H54 (cell line): ENCODE results near the gene SWSAP1.

ENCODE experiments used
- DNase-seq: peaks from one replicate; pipeline ENCODE4 v3.0.0; 2011; ENCODE audit warnings: low spot score, mixed read lengths; ENCODE audit not compliant: insufficient read length
- FAIRE-seq: peaks from 3 replicates; lab custom pipeline; 2011; peaks lifted over from hg19 to GRCh38; lab: Jason Lieb, UNC
- POLR2A ChIP-seq: IDR thresholded peaks from 2 replicates; pipeline ENCODE4 v1.6.1; 2011; ENCODE audit warnings: low read depth, mild to moderate bottlenecking, low read length

SWSAP1 gene

DNA sequence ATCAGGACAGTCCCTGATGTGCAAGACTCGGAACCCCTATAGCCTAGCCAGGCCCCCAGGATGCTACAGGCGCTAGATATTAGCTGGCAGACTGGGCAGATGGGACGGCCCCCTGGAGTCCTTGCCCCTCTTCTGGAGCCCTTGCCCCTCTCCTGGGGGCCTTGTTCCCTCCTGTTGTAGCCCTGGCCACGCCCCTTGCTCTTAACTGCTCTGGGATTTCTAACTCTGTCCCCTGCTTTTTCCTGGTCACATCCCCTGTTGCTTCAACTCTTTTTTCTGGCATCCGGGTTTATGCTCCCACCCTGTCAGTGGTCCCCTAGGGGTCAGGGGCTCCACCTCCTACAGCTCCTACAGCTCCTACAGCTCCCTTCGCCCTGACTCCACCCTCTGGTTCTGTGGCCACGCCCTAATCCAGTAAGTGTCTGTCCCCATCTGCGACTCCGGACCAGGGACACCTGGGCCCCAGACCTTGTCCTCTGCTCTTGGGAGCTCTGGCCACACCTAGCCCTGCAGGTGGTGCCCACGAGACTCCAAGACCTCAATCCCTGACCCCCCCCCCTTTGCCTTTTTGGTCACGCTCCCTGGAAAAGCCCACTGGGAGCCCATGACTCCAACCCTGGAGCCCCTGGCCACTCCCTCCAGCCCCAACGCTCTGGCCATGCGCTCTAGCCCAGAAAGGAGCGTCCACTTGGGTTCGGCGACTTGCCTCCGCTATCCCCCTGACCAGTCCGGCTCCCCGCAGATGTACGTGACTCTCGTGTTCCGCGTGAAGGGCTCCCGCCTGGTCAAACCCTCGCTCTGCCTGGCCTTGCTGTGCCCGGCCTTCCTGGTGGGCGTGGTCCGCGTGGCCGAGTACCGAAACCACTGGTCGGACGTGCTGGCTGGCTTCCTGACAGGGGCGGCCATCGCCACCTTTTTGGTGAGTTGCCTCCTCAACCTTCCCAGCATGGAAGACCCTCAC, 12.4 kb upstream of the SWSAP1 start:
- TF ChIP-seq POLR2A = no peak
- DNase-seq (no peak), FAIRE-seq (no peak)

DNA sequence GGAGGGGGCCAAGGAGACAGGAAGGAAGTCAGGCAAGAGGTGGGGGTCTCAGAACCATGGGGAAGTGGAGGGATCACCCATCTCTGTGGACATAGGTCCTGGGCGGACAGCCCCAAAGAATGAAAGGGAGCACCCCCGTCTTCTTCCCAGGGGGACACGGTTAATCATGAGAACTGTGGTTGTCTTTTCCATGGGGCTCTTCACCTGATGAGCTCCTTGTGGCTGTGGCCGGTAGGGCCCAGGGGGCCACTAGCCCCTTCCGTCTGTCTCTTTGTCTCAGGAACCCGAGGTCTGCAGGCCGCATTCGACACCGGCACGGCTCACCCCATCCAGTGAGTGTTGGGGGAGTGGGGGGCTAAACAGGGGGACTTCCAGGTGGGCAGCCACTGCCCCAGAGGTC, 10.6 kb upstream of the SWSAP1 start:
- no peak for FAIRE-seq
- no peak for DNase-seq
- no peak for TF ChIP-seq POLR2A

DNA sequence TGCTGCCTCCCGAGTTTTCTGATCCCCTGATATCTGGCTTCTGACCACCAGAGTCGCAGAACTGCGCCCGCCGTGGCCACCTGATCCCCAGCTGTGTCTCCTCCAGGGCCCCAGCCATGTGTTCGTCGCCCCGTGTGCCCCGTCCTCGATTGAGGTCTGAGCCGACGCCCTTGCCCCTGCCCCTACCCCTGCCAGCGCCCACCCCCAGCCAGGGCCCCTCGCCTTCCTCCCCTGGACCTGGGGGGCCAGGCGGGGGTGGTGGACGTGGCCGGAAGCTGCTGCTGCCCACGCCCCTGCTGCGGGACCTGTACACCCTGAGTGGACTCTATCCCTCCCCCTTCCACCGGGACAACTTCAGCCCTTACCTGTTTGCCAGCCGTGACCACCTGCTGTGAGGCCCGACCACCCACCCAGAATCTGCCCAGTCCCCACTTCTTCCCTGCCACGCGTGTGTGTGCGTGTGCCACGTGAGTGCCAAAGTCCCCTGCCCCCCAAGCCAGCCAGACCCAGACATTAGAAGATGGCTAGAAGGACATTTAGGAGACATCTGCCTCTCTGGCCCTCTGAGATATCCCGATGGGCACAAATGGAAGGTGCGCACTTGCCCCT, 10.1 kb upstream of the SWSAP1 start:
- no peak for FAIRE-seq
- no peak for DNase-seq
- TF ChIP-seq POLR2A = no peak

DNA sequence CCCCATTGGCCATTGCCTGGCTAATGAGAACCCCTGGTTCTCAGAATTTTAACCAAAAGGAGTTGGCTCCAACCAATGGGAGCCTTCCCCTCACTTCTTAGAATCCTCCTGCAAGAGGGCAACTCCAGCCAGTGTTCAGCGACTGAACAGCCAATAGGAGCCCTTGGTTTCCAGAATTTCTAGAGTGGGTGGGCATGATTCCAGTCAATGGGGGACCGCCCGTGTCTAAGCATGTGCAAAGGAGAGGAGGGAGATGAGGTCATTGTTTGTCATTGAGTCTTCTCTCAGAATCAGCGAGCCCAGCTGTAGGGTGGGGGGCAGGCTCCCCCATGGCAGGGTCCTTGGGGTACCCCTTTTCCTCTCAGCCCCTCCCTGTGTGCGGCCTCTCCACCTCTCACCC, 9.5 kb upstream of the SWSAP1 start:
- no peak for TF ChIP-seq POLR2A
- DNase-seq (no peak), FAIRE-seq (no peak)

DNA sequence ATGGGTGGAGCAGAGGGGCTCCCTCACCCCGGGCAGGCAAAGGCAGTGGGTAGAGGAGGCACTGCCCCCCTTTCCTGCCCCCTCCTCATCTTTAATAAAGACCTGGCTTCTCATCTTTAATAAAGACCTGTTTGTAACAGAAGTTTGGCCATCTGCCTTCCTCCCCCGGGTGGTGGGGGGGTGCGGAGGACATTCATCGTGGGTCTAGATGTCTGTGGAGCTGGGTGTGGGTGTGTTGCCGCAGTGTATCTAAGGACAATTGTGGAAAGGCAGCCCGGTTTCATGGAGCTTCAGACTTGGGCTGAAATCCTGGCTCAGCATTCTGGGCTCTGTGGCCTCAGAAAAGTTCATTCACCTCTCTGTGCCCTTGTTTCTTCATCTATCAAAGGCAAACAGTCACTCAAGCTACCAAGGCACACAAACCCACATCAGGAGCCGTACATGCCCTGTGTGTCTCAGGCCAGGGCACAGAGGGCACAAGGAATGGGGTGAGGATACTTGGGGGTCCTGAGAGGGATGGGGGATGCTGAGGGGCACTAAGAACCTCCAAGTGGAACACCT, 8.8 kb upstream of the SWSAP1 start:
- no peak for TF ChIP-seq POLR2A
- DNase-seq (no peak), FAIRE-seq (no peak)

DNA sequence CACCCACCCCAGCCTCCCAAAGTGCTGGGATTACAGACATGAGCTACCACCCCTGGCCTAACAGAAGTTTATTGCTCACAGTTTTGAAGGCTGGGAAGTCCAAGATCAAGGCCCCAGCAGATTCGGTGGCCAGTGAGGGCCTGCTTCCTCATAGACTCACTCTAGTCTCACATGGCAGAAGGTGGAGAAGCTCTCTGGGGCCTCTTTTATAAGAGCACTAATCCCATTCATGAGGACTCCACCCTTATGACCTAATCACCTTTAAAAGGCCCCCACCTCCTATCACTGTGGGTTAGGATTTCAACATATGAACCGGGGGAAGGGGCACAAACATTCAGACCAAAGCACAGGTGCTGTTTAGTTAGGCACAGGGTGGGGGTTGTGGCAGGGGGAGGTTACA, 6.9 kb upstream of the SWSAP1 start:
- no peak for FAIRE-seq

DNA sequence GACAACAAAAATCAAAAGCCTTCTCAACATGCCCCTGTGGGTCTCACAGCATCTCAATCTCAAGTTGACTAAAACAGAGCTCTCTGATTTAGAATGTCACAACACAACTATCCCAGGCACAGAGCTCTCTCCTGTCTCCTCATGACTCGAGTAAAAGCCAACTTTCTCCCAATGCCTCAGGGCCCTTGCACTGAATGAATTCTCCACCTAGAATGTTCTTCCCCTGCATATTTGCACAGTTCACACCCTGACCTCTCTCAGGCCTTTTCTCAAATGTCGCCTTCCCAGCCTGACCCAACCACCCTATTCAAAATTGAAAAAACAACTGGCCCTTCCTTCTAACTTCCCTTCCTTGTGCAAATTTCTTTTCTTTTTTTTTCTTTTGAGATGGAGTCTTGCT, 3.7 kb upstream of the SWSAP1 start:
- no peak for FAIRE-seq
- no peak for DNase-seq
- TF ChIP-seq POLR2A = no peak

More for the DNA sequence above, 6.9 kb upstream of the SWSAP1 start:
- no peak for TF ChIP-seq POLR2A
- no peak for DNase-seq

DNA sequence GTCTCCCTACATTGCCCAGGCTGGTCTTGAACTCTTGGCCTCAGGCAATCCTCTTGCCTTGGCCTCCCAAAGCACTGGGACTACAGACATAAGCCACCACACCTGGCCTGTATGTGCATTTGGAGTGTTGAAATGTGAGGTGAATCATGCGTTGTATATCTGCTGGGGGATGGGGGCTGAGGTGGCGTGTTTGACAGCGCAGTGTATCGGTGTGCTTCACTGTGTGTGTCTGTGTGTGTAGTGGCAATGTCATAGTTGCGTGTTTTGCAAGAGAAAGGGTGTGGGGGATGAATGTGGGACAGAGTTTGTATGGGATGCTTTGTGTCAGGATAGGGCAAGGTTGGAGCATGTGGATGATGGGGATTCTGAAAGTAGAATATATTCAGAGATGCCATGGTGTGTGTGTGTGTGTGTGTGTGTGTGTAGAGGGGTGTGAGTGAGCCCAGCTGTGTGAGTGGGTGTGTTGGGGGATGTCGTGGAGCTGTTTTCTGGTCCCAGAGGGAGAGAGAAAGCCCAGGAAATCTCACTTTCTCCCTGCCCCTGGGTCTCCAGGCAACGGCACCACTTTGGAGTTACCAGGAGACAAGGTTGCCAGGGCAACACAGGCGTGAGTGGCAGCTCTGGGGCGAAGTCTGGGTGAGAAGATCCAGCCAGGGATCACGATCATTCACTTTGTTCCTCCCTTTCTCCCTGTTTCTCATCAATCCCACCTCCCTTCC, 1.1 kb upstream of the SWSAP1 start:
- no peak for TF ChIP-seq POLR2A
- FAIRE-seq (no peak), DNase-seq (no peak)

DNA sequence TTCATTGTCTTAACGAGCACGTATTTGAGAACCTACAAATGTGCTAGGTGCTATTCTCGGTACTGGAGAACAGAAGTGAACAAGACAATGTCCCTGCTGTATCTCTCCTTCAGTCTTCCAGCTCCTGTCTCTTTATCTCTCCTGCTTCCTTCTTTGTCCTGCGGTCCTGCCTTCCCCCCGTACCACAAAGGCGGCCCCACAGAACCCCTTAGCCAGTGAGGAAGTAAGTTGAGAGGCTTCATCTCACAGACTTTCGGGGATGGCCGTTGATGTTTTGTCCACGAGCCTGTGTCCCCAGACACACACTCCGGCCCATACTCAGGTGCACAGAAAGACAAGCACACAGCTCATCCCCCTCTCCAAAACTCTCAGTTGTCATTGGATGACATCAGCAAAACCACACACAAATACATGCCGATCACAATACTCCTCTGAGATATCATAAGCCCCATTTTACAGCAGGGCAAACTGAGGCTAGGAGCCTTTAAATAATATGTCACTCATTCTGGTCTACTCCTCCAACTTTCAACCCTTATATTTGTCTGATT, 507 bp upstream of the SWSAP1 start:
- FAIRE-seq = no peak
- DNase-seq = no peak
- no peak for TF ChIP-seq POLR2A

DNA sequence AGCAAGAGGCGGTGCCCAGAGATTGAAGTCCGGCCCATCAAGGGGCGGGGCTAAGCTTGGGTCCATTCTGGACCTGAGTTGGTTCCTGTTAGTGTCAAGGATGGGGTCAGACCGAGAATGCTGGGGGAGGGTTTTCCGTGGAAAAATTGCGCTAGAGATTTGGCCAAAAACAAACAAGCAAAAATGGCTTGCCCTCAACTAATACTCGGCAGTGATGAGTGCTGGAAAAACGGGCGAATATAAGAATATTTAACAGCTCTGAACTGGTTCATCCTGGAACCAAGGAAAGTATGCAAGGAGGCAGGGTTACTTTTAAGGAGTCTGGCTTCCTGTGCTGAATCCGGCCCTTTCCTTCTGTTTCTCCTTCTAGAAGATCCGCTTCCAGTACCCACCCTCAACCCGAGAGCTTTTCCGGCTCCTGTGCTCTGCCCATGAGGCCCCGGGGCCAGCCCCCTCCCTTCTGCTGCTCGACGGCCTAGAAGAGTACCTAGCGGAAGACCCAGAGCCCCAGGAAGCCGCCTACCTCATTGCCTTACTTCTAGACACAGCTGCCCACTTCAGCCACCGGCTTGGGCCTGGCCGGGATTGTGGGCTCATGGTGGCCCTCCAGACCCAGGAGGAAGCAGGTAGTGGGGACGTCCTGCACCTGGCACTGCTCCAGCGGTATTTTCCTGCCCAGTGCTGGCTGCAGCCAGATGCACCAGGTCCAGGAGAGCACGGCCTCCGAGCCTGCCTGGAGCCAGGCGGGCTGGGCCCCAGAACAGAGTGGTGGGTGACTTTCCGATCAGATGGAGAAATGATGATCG, 880 bp downstream of the SWSAP1 start:
- FAIRE-seq = no peak
- no peak for TF ChIP-seq POLR2A

DNA sequence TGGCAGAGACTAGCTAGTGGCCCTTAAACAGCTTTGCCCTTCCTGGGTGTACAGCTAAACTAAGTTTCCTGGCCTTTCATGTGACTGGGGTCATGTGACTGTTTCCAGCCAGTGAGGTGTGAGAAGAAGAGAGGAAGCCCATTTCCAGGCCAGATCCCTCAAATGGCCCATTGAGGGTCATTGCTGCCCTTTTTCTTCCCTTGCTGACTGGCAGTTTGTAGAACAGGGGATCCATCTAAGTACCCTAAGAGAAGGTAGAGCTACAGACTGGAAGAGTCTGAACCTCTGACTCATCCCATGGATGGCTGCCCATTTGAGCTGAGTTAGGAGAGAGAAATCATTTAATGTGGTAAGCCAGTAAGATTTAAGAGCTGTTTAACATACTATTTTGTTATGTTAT, 2.8 kb downstream of the SWSAP1 start:
- FAIRE-seq (no peak), DNase-seq (no peak)
- TF ChIP-seq POLR2A = no peak

More for the DNA sequence above, 880 bp downstream of the SWSAP1 start:
- DNase-seq = no peak

DNA sequence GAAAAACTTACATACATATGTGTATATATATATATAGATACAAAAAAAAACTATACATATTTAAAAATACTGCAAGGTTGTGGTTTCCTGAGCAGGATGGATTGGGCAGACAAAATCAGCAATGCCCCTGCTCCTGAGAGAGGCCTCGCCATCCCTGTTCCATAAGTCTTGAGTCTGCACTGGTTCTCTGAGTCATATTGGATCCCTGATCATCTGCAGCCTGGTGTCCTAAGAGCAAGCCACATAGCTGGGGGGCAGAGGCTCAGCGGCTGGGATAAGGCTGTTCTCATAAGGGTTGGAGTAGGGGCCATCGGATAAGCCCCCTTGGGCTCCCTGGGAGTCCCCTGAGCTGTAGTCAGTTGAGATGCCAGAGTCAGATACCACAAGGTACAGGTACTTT, 3.3 kb downstream of the SWSAP1 start:
- DNase-seq = no peak
- TF ChIP-seq POLR2A = no peak
- FAIRE-seq = no peak
